Trophoblast cell (in vitro differentiated cells and primary cell): ENCODE data around the gene KIF26A.

ENCODE experiments used
- DNase-seq, 2 donors: peaks; one replicate each; pipeline ENCODE4 v3.0.0-alpha.2; 2016
- H2AFZ ChIP-seq: 2 replicates; pipeline ENCODE4 v1.6.1; 2013; ENCODE audit warnings: low read length, moderate library complexity, mild to moderate bottlenecking; ENCODE audit not compliant: insufficient read depth, poor library complexity
- H2AK5ac ChIP-seq: 2 replicates; pipeline ENCODE4 v1.6.1; 2013; ENCODE audit warnings: mild to moderate bottlenecking, low read length
- H2BK120ac ChIP-seq: 2 replicates; pipeline ENCODE4 v1.6.1; 2013; ENCODE audit warnings: low read length, mild to moderate bottlenecking, moderate library complexity; ENCODE audit not compliant: insufficient read depth, poor library complexity
- H2BK12ac ChIP-seq: 2 replicates; pipeline ENCODE4 v1.6.1; 2013; ENCODE audit warnings: mild to moderate bottlenecking, low read length, moderate library complexity
- H2BK5ac ChIP-seq: 2 replicates; pipeline ENCODE4 v1.6.1; 2013; ENCODE audit warnings: low read length, low read depth, moderate library complexity, mild to moderate bottlenecking; ENCODE audit not compliant: poor library complexity
- H3K14ac ChIP-seq: 2 replicates; pipeline ENCODE4 v1.6.1; 2013; ENCODE audit warnings: mild to moderate bottlenecking, low read length
- H3K18ac ChIP-seq: 2 replicates; pipeline ENCODE4 v1.6.1; 2013; ENCODE audit warnings: mild to moderate bottlenecking, low read length
- H3K23ac ChIP-seq: 2 replicates; pipeline ENCODE4 v1.6.1; 2013; ENCODE audit warnings: low read length
- H3K27ac ChIP-seq: 2 replicates; pipeline ENCODE4 v1.5.1; 2013; ENCODE audit warnings: low read depth, mild to moderate bottlenecking, inconsistent platforms, low read length, moderate library complexity
- H3K27me3 ChIP-seq: 2 replicates; pipeline ENCODE4 v1.6.1; 2013; ENCODE audit warnings: inconsistent platforms, mild to moderate bottlenecking, low read length, moderate library complexity; ENCODE audit not compliant: insufficient read depth
- H3K36me3 ChIP-seq, 2 experiments: 1 replicate in 1 of 2; 2 replicates in 1 of 2; pipeline ENCODE4 v1.6.1; 2013; ENCODE audit warnings: low read length in 2 of 2, mild to moderate bottlenecking in 2 of 2, moderate library complexity in 1 of 2; ENCODE audit not compliant: insufficient read depth in 2 of 2, control insufficient read depth in 1 of 2
- H3K4ac ChIP-seq: 2 replicates; pipeline ENCODE4 v1.6.1; 2013; ENCODE audit warnings: low read depth, mild to moderate bottlenecking, low read length, moderate library complexity
- H3K4me1 ChIP-seq, 2 experiments: 1 replicate in 1 of 2; 2 replicates in 1 of 2; pipeline ENCODE4 v1.6.1; 2013; ENCODE audit warnings: low read length in 2 of 2, mild to moderate bottlenecking in 2 of 2, moderate library complexity in 1 of 2; ENCODE audit not compliant: insufficient read depth in 2 of 2, control insufficient read depth in 1 of 2
- H3K4me2 ChIP-seq: 2 replicates; pipeline ENCODE4 v1.6.1; 2013; ENCODE audit warnings: inconsistent platforms, mild to moderate bottlenecking, low read length, moderate library complexity
- H3K4me3 ChIP-seq: 2 replicates; pipeline ENCODE4 v1.5.1; 2013; ENCODE audit warnings: mild to moderate bottlenecking, low read depth, low read length, inconsistent platforms
- H3K79me1 ChIP-seq: one replicate; pipeline ENCODE4 v1.6.1; 2013; ENCODE audit warnings: low read length
- H3K79me2 ChIP-seq: 2 replicates; pipeline ENCODE4 v1.6.1; 2013; ENCODE audit warnings: low read length, mild to moderate bottlenecking; ENCODE audit not compliant: control insufficient read depth, insufficient read depth, poor library complexity
- H3K9ac ChIP-seq: 2 replicates; pipeline ENCODE4 v1.6.1; 2013; ENCODE audit warnings: mild to moderate bottlenecking, low read length
- H3K9me3 ChIP-seq: 2 replicates; pipeline ENCODE4 v1.6.1; 2013; ENCODE audit warnings: low read depth, mild to moderate bottlenecking, control low read depth, inconsistent platforms, low read length; ENCODE audit not compliant: insufficient read depth
- H4K12ac ChIP-seq: 2 replicates; pipeline ENCODE4 v1.6.1; 2013; ENCODE audit warnings: low read depth, mild to moderate bottlenecking, low read length, moderate library complexity
- H4K8ac ChIP-seq: 2 replicates; pipeline ENCODE4 v1.6.1; 2013; ENCODE audit warnings: low read depth, mild to moderate bottlenecking, low read length, moderate library complexity
- H4K91ac ChIP-seq: one replicate; pipeline ENCODE4 v1.6.1; 2013; ENCODE audit warnings: low read depth, mild to moderate bottlenecking, low read length, moderate library complexity
- WGBS: extraction: QIAGEN DNeasy Blood & Tissue Kit; methylation state at CpG from one replicate; pipeline ENCODE4 v1.1.7; 2013; ENCODE audit warnings: missing lambda C conversion rate; ENCODE audit not compliant: insufficient read length, insufficient coverage; ENCODE audit errors: extremely low coverage; 5-methylcytosine and 5-hydroxymethylcytosine counted together

KIF26A gene

DNA sequence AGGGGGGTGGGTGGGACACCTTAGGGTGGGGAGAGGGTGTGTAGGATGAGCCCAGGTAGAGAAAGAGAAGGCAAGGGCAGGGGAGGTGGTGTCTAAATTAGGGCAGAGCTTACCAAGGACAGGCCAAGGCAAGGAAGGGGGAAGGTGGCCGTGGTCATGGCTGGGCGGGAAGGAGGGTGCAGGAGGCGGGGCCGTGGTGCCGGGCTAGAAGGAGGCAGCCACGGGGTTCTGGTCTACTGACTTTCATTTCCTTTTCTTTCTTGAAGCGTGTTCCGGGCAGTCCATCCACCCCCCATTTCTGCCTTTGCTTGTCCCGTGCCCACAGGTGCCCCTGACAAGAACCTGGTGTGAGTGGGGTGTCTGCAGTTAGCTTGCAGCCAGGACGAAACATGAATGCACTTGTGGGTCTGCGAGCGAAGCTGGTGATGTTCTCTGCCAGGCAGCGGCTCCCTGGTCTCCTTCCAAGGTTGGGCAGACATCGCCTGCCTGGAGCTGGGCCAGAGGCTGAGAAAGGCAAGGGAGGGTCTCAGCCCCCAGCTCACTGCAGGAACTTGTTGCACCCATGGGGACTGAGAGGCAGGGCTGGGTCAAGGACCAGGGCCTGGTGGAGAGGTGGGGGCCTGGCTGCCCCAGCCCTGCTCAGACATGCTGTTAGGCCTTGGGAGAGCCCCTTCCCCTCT, 58.2 kb downstream of the KIF26A start:
- peaks cover 3% of the 10 kb centered on the region for H3K9me3 ChIP-seq
- H3K27ac ChIP-seq: no peak overlapping the region
- H3K79me1 ChIP-seq: no peaks in the 10 kb centered on the region
- no peak overlapping the region for H3K18ac ChIP-seq
- H4K91ac ChIP-seq: no peak overlapping the region
- no peak for DNase-seq
- H3K79me2 ChIP-seq: no peaks in the 10 kb centered on the region
- H3K4ac ChIP-seq: no peak overlapping the region
- no peak overlapping the region for H2AK5ac ChIP-seq
- H3K36me3 ChIP-seq: no peaks in the 10 kb centered on the region
- no peak overlapping the region for H3K9ac ChIP-seq
- no peak overlapping the region for H2BK120ac ChIP-seq
- no peak overlapping the region for H3K4me3 ChIP-seq
- no peak overlapping the region for H2BK12ac ChIP-seq
- H4K8ac ChIP-seq: no peak overlapping the region
- H3K27me3 ChIP-seq: no peaks in the 10 kb centered on the region
- no peak overlapping the region for H3K23ac ChIP-seq
- H3K4me1 ChIP-seq: peaks cover 0 to 2% of the 10 kb centered on the region in 2 experiments
- no peak overlapping the region for H3K4me2 ChIP-seq
- H2AFZ ChIP-seq: no peak overlapping the region
- H3K14ac ChIP-seq: no peak overlapping the region
- no peak overlapping the region for H2BK5ac ChIP-seq
- no peak overlapping the region for H4K12ac ChIP-seq
- WGBS: no CpG with 5 or more reads among the region's 14 CpGs

GRCh38 chr14:104197449-104198247, 59.3 kb downstream of the KIF26A start:
- H3K4me3 ChIP-seq: no peak overlapping the region
- peaks cover 0 to 2% of the 10 kb centered on the region in 2 experiments for H3K4me1 ChIP-seq
- 100% methylated on average over 4 of the region's 5 CpGs for WGBS

GRCh38 chr14:104199266-104199895, 61.0 kb downstream of the KIF26A start:
- Histone ChIP-seq H3K4ac (no peak overlapping the region), H4K8ac (no peak overlapping the region), H3K79me2 (no peaks in the 10 kb centered on the region), H3K4me2 (no peak overlapping the region), H3K27ac (no peak overlapping the region), H2AK5ac (no peak overlapping the region), H3K27me3 (no peaks in the 10 kb centered on the region), H3K9me3 (peaks cover 9% of the 10 kb centered on the region), H3K79me1 (no peaks in the 10 kb centered on the region), H3K4me1 (peaks cover 0 to 2% of the 10 kb centered on the region in 2 experiments), H4K12ac (no peak overlapping the region), H2BK5ac (no peak overlapping the region), H2BK12ac (no peak overlapping the region), H3K14ac (no peak overlapping the region), H3K18ac (no peak overlapping the region), H3K9ac (no peak overlapping the region), H3K4me3 (no peak overlapping the region), H3K23ac (no peak overlapping the region), H2BK120ac (no peak overlapping the region), H4K91ac (no peak overlapping the region), H2AFZ (no peak overlapping the region), H3K36me3 (no peaks in the 10 kb centered on the region)
- WGBS: no CpG with 5 or more reads among the region's 23 CpGs
- no peak for DNase-seq

More at GRCh38 chr14:104197449-104198247, 59.3 kb downstream of the KIF26A start:
- Histone ChIP-seq H3K9ac (no peak overlapping the region), H2BK120ac (no peak overlapping the region), H3K4me2 (no peak overlapping the region), H2AK5ac (no peak overlapping the region), H3K27me3 (no peaks in the 10 kb centered on the region), H3K4ac (no peak overlapping the region), H3K27ac (no peak overlapping the region), H3K79me1 (no peaks in the 10 kb centered on the region), H2BK12ac (no peak overlapping the region), H3K79me2 (no peaks in the 10 kb centered on the region), H3K14ac (no peak overlapping the region), H4K12ac (no peak overlapping the region), H4K91ac (no peak overlapping the region), H2AFZ (no peak overlapping the region), H3K9me3 (peaks cover 7% of the 10 kb centered on the region), H3K36me3 (no peaks in the 10 kb centered on the region), H4K8ac (no peak overlapping the region), H2BK5ac (no peak overlapping the region), H3K18ac (no peak overlapping the region), H3K23ac (no peak overlapping the region)
- no peak for DNase-seq

DNA sequence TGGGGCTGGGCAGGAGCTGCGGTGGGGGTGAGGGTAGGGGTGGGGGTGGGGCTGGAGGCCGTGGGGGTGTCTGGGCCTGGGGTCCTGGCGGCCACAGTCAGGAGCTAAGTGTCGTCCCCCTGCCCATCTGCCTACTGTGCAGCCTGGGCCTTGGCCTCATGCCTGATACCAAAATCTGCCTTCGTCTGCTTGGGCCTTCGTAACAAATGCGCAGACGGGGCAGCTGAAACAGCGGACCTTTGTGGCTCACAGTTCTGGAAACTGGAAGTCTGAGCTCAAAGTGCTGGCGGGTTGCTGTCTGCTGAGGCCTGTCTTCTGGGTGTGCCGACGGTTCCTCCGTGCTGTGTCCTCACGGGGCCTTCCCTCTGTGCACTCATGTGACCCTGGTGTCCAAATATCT, 61.7 kb downstream of the KIF26A start:
- Histone ChIP-seq H3K4ac (no peak overlapping the region), H2BK5ac (no peak overlapping the region), H3K23ac (no peak overlapping the region), H3K4me3 (no peak overlapping the region), H3K27ac (no peak overlapping the region), H3K79me1 (no peaks in the 10 kb centered on the region), H4K12ac (no peak overlapping the region), H3K79me2 (no peaks in the 10 kb centered on the region), H2BK12ac (no peak overlapping the region), H3K9ac (no peak overlapping the region), H2BK120ac (no peak overlapping the region), H3K9me3 (peaks cover 12% of the 10 kb centered on the region), H3K27me3 (no peaks in the 10 kb centered on the region), H3K4me2 (no peak overlapping the region), H3K36me3 (no peaks in the 10 kb centered on the region), H2AFZ (no peak overlapping the region), H4K91ac (no peak overlapping the region), H3K14ac (no peak overlapping the region), H2AK5ac (no peak overlapping the region), H3K4me1 (peaks cover 0 to 2% of the 10 kb centered on the region in 2 experiments), H4K8ac (no peak overlapping the region), H3K18ac (no peak overlapping the region)
- DNase-seq: no peak
- WGBS: no CpG with 5 or more reads among the region's 14 CpGs
